ENCODE data around the gene MARS2. TPM values are rescaled to one million over a fixed set of nuclear protein-coding genes. Genes with fewer than 3 reads are reported as not detected.

MARS2 gene
- total RNA-seq, 1 experiment from 2014 or later, result 14.4 TPM

DNA sequence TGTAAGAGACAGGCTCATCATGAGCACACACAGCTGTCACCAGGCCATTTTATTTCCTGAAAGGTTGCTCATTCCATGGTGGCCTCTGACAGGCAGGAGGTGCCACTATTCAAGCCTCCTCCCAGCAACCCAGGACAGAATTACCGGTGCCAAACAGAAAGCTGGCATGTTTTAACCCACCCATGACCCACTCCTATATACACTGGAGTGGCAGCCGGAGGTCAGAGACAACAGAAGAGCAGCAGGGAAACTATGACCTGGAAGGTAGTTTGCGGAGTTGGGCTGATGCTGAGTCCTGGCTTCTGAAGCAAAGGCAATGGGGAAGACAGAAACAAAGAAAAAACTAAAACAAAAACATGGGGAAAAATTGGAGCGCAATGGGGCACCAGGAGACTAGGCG lies 32.1 kb upstream of the MARS2 start:
- Histone ChIP-seq H2AFZ (ENCODE audit: low read depth, low read length, poor library complexity, severe bottlenecking) (no peak overlapping the region), H3K4me1 (ENCODE audit: control insufficient read depth in 1 of 2, insufficient read depth in 2 of 2, low read length in 2 of 2) (no peaks in the 10 kb centered on the region), H3K36me3 (ENCODE audit: control insufficient read depth in 1 of 2, insufficient read depth in 2 of 2, low read length in 2 of 2) (no peaks in the 10 kb centered on the region), H3K9ac (ENCODE audit: low read length) (no peak overlapping the region), H3K79me2 (ENCODE audit: insufficient read depth, low read length) (no peaks in the 10 kb centered on the region), H3K9me2 (ENCODE audit: insufficient read depth) (no peaks in the 10 kb centered on the region), H3K9me3 (ENCODE audit: control insufficient read depth in 1 of 2, insufficient read depth in 1 of 2, low read depth in 1 of 2, low read length in 2 of 2) (no peaks in the 10 kb centered on the region), H3K4me2 (ENCODE audit: low read length) (no peak overlapping the region), H4K20me1 (ENCODE audit: insufficient read depth) (no peaks in the 10 kb centered on the region), H3K27me3 (ENCODE audit: insufficient read depth, low read length) (no peaks in the 10 kb centered on the region), H3K27ac (ENCODE audit: low read depth, low read length) (no peak overlapping the region), H3K4me3 (replicated peaks in 1 of 2; ENCODE audit: low read depth in 1 of 2, low read length in 2 of 2) (no peak overlapping the region)
- BruUV-seq (replicated peaks), result no TSS peak
- intact Hi-C loops (cut with micrococcal nuclease), result no loop called here
- DNase-seq (ENCODE audit: low read depth, low spot score), result no peak
- CTCF ChIA-PET, result no interaction called here
- TF ChIP-seq EZH2phosphoT487 (IDR thresholded peaks at IDR 0.05; ENCODE audit: borderline replicate concordance) (no peak), ELF1 (IDR thresholded peaks at IDR 0.05; ENCODE audit: borderline replicate concordance, low read depth) (no peak), ZFX (IDR thresholded peaks at IDR 0.05) (no peak), CEBPB (IDR thresholded peaks at IDR 0.05; ENCODE audit: low read depth) (no peak), CTCF (IDR thresholded peaks at IDR 0.05 in 2 of 3, conservative IDR thresholded peaks at IDR 0.05 in 1 of 3; ENCODE audit: borderline replicate concordance in 1 of 3, insufficient read depth in 1 of 3, low read depth in 2 of 3, low read length in 2 of 3) (no peak), REST (IDR thresholded peaks at IDR 0.05; ENCODE audit: low read depth) (no peak), POLR2AphosphoS5 (IDR thresholded peaks at IDR 0.05; ENCODE audit: low read depth, low read length) (no peak), SRF (IDR thresholded peaks at IDR 0.05; ENCODE audit: low read depth) (no peak), ZNF274 (IDR thresholded peaks at IDR 0.05; ENCODE audit: low read depth, low read length) (no peak), EGR1 (IDR thresholded peaks at IDR 0.05; ENCODE audit: low read depth) (no peak), SP1 (IDR thresholded peaks at IDR 0.05; ENCODE audit: low read depth) (no peak), RAD21 (IDR thresholded peaks at IDR 0.05; ENCODE audit: low read depth) (no peak), SIN3A (IDR thresholded peaks at IDR 0.05; ENCODE audit: low read depth) (no peak), CBX3 (IDR thresholded peaks at IDR 0.05; ENCODE audit: low read depth) (no peak), FOSL1 (IDR thresholded peaks at IDR 0.05; ENCODE audit: low read depth) (no peak)
- RAD21 ChIA-PET (ENCODE audit: low non-redundant PET in 1 of 2, low total read pairs in 2 of 2, uncharacterized antibody in 2 of 2, unreplicated experiment in 2 of 2), result no interaction called here
- POLR2A ChIA-PET, result no interaction called here
- ATAC-seq, result no peak
